ENCODE data around the gene HCAR2.

HCAR2 gene

DNA sequence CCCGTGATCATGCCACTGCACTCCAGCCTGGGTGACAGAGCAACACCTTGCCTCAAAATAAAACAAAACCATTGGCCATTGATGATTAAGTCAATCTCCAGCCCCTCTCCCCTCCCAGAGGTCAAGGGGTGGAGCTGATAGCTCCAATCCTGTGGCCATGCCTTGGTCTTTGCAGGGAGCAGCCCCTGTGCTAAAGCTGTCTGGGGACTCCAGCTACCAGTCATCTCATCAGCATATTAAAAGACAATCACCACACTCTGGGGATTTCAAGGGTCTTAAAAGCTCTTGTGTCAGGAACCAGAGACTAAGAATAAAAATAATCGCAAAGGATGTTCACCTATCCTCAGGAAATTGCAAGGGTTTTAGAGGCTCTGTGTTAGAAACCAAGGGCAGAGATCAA lies 30.6 kb downstream of the HCAR2 start:
- Histone ChIP-seq H3K9me3 (no peaks in the 10 kb centered on the region), H3K36me3 (no peaks in the 10 kb centered on the region), H3K4me1 (no peaks in the 10 kb centered on the region), H3K27me3 (no peaks in the 10 kb centered on the region), H3K4me3 (ENCODE audit: low read depth, low read length) (no peak overlapping the region)
- TF ChIP-seq, protein P1, sequence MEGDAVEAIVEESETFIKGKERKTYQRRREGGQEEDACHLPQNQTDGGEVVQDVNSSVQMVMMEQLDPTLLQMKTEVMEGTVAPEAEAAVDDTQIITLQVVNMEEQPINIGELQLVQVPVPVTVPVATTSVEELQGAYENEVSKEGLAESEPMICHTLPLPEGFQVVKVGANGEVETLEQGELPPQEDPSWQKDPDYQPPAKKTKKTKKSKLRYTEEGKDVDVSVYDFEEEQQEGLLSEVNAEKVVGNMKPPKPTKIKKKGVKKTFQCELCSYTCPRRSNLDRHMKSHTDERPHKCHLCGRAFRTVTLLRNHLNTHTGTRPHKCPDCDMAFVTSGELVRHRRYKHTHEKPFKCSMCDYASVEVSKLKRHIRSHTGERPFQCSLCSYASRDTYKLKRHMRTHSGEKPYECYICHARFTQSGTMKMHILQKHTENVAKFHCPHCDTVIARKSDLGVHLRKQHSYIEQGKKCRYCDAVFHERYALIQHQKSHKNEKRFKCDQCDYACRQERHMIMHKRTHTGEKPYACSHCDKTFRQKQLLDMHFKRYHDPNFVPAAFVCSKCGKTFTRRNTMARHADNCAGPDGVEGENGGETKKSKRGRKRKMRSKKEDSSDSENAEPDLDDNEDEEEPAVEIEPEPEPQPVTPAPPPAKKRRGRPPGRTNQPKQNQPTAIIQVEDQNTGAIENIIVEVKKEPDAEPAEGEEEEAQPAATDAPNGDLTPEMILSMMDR (IDR thresholded peaks at IDR 0.05; ENCODE audit: low read depth, low read length), result no peak
- DNase-seq, result no peak

DNA sequence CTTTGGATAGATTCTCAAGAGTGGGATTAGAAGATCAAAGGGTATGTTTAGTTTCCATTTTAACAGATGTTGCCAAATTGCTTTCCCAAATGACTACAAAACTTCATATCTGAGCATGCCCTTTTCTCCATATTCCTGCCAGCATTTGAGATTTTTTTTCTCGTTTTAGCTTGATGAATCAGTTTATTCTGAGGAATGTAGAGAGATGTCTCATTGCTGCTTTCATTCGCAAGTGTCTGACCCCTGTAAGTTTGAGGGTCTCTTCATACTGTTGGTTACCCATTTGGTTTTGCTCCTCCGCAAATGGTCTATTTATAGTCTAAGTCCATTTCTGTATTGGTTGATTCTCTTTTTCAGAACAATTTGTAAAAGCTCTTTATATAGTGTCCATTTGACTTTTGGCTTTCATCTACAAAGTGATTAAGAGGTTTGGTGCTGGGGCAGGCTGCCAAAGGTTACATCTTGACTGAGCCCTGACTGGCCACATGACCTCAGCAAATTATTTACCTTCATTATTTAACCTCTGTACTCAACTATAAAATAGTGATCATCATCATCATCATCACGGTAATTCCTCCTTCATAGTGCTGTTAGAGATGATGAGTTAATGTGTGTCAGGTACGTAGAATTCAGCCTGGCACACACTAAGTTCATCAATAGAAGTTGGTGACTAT lies 33.6 kb downstream of the HCAR2 start:
- no peak for DNase-seq
- Histone ChIP-seq H3K9me3 (no peaks in the 10 kb centered on the region), H3K4me3 (ENCODE audit: low read depth, low read length) (no peak overlapping the region), H3K4me1 (no peaks in the 10 kb centered on the region), H3K36me3 (no peaks in the 10 kb centered on the region), H3K27me3 (no peaks in the 10 kb centered on the region)
- TF ChIP-seq, protein P1 (IDR thresholded peaks at IDR 0.05; ENCODE audit: low read depth, low read length), result no peak

DNA sequence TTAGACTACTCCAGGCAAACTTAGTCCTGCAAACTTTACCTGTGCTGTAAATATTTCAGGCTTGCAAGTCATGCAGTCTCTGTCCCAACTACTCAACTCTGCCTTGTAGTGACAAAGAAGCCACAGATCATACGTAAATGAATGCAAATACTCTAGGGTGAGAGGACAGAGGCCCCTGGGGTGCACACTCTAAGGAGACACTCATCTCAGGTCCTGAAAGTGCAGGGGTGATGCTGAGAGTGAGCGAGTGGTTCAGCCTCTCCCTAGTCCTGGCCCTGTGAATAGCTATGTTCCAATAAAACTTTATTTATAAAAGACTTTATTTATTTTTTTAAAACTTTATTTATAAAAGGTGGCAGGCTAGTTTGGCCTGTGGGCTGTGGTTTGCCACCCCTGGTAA lies 34.9 kb downstream of the HCAR2 start:
- no peak for DNase-seq
- H3K9me3 ChIP-seq, result no peaks in the 10 kb centered on the region
- TF ChIP-seq, protein P1 (IDR thresholded peaks at IDR 0.05; ENCODE audit: low read depth, low read length), result no peak
- no peaks in the 10 kb centered on the region for H3K4me1 ChIP-seq
- H3K36me3 ChIP-seq, result no peaks in the 10 kb centered on the region
- H3K4me3 ChIP-seq (ENCODE audit: low read depth, low read length), result no peak overlapping the region
- no peaks in the 10 kb centered on the region for H3K27me3 ChIP-seq

DNA sequence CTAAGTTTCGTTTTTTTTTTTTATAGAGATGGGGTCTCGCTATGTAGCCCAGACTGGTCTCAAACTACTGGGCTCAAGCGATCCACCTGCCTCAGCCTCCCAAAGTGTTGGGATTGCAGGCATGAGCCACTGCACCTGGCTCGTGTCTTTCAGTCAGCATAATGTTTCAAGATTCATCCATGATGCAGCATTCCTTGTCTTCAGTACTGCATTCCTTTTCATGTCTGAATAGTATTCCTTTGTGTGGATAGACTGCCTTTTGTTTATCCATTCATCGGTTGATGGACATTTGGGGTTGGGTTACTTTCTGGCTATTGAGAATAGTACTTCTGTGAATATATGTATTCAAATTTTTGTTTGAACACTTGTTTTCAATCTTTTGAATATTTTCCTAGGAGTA lies 37.4 kb downstream of the HCAR2 start:
- Histone ChIP-seq H3K27me3 (no peaks in the 10 kb centered on the region), H3K4me3 (ENCODE audit: low read depth, low read length) (no peak overlapping the region), H3K9me3 (no peaks in the 10 kb centered on the region), H3K4me1 (no peaks in the 10 kb centered on the region), H3K36me3 (no peaks in the 10 kb centered on the region)
- DNase-seq, result no peak
- TF ChIP-seq, protein P1 (IDR thresholded peaks at IDR 0.05; ENCODE audit: low read depth, low read length), result no peak

DNA sequence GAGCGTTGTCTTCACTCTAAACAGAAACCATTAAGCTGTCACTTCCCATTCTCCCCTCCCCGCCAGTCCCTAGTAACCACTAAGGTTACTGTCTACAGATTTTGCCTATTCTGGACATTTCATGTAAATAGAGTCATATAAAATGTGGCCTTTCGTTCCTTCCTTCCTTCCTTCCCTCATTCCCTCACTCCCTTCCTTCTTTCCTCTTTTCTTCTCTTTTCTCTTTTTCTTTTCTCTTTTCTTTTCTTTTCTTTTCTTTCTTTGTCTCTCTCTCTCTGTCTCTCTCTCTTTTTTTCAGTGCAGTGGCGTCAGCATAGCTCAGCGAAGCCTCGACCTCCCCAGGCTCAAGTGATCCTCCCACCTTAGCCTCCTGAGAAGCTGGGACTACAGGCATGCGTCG lies 37.8 kb downstream of the HCAR2 start:
- H3K9me3 ChIP-seq, result no peaks in the 10 kb centered on the region
- no peak overlapping the region for H3K4me3 ChIP-seq (ENCODE audit: low read depth, low read length)
- H3K4me1 ChIP-seq, result no peaks in the 10 kb centered on the region
- no peaks in the 10 kb centered on the region for H3K27me3 ChIP-seq
- TF ChIP-seq, protein P1 (IDR thresholded peaks at IDR 0.05; ENCODE audit: low read depth, low read length), result no peak
- H3K36me3 ChIP-seq, result no peaks in the 10 kb centered on the region
- DNase-seq, result no peak

DNA sequence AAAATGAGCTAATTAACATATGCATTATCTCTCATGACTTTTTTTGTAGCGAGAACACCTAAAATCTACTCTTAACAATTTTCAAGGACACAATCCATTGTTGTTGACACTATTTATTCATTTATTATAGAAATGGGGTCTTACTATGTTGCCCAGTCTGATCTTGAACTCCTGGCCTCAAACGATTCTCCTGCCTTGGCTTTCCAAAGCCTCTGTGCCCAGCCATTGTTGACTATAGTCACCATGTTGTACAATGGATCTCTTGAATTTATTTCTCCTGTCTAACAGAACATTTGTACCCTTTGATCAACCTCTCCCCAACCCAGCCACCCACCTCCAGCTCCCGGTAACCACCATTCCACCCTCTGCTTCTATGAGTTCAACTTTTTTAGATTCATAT lies 41.2 kb downstream of the HCAR2 start:
- no peaks in the 10 kb centered on the region for H3K27me3 ChIP-seq

More for the DNA sequence above, 41.2 kb downstream of the HCAR2 start:
- TF ChIP-seq, protein P1 (IDR thresholded peaks at IDR 0.05; ENCODE audit: low read depth, low read length), result no peak
- Histone ChIP-seq H3K4me3 (ENCODE audit: low read depth, low read length) (no peak overlapping the region), H3K9me3 (no peaks in the 10 kb centered on the region), H3K4me1 (no peaks in the 10 kb centered on the region), H3K36me3 (no peaks in the 10 kb centered on the region)
- no peak for DNase-seq

Data from BE2C (cell line).